C4-2B (cell line): ENCODE results near the gene ITGAV.

Experiments
- CTCF ChIP-seq: fragments of 450-650 bp; conservative IDR thresholded peaks from 2 replicates; pipeline ENCODE4 v1.5.1; 2017; ENCODE audit warnings: mild to moderate bottlenecking
- ZFX ChIP-seq: fragments of 450-650 bp; IDR thresholded peaks from 2 replicates; pipeline ENCODE4 v1.6.1; 2017

- TF ChIP-seq CTCF = no peak
- TF ChIP-seq ZFX = no peak
Measured at GRCh38 chr2:186612555-186613440, 22.9 kb downstream of the ITGAV start.
